AG09309 (cell line): Measurements from ENCODE around the gene PLPP4.

ENCODE experiments used
- DNase-seq: peaks from one replicate; pipeline ENCODE4 v3.0.0-alpha.2; 2010; ENCODE audit warnings: low read depth
- H3K4me3 ChIP-seq: 2 replicates; pipeline ENCODE4 v1.5.1; 2011; ENCODE audit warnings: mild to moderate bottlenecking, low read depth, low read length, moderate library complexity; ENCODE audit not compliant: control insufficient read depth
- CTCF ChIP-seq: IDR thresholded peaks from 2 replicates; pipeline ENCODE4 v1.5.1; 2011; ENCODE audit warnings: mild to moderate bottlenecking, low read depth, low read length, inconsistent platforms; ENCODE audit not compliant: insufficient read depth, control insufficient read depth; ENCODE audit errors: missing control alignments

Gene PLPP4

GRCh38 chr10:120485946-120486345, 28.9 kb downstream of the PLPP4 start:
- H3K4me3 ChIP-seq, result no peak overlapping the region
- no peak for TF ChIP-seq CTCF
- DNase-seq, result no peak

- no peak for DNase-seq
- no peak overlapping the region for H3K4me3 ChIP-seq
- no peak for TF ChIP-seq CTCF
These were observed 29.7 kb downstream of the PLPP4 start for GRCh38 chr10:120486671-120487205.

- TF ChIP-seq CTCF, result no peak
- no peak for DNase-seq
- H3K4me3 ChIP-seq, result no peak overlapping the region
These were observed 33.3 kb downstream of the PLPP4 start for GRCh38 chr10:120490288-120490687.

GRCh38 chr10:120492346-120492745, 35.3 kb downstream of the PLPP4 start:
- H3K4me3 ChIP-seq, result no peak overlapping the region
- no peak for DNase-seq

GRCh38 chr10:120493411-120494312, 36.6 kb downstream of the PLPP4 start:
- no peak for DNase-seq
- H3K4me3 ChIP-seq, result no peak overlapping the region
- TF ChIP-seq CTCF, result no peak

More at GRCh38 chr10:120492346-120492745, 35.3 kb downstream of the PLPP4 start:
- TF ChIP-seq CTCF, result no peak

- no peak for TF ChIP-seq CTCF
- H3K4me3 ChIP-seq, result no peak overlapping the region
- DNase-seq, result no peak
These were observed 37.3 kb downstream of the PLPP4 start for GRCh38 chr10:120494313-120494710.
